Adrenal gland (tissue), 5 donors: ENCODE measurements around the gene OR13C5.

Experiments used
- POLR2A ChIP-seq, 2 donors: fragments of 450-650 bp; IDR thresholded peaks; one replicate each; pipeline ENCODE4 v1.6.1; 2017; ENCODE audit warnings: antibody characterized with exemption in 2 of 2, mild to moderate bottlenecking in 2 of 2, moderate library complexity in 1 of 2
- TF ChIP-seq, protein P1 (sequence below), 6 experiments: fragments of 450-650 bp in 4 of 6; fragments of 200-600 bp in 2 of 6; sonication (generic) in 1 of 6; IDR thresholded peaks; 1 replicate in 5 of 6; 2 replicates in 1 of 6; pipeline versions ENCODE4 v1.5.1 to v1.8.0; 2016 to 2021; ENCODE audit warnings: antibody characterized with exemption in 6 of 6, mild to moderate bottlenecking in 2 of 6, moderate library complexity in 1 of 6
- donor health status: DM: no; HTN: no; CAD: no.

DNA sequence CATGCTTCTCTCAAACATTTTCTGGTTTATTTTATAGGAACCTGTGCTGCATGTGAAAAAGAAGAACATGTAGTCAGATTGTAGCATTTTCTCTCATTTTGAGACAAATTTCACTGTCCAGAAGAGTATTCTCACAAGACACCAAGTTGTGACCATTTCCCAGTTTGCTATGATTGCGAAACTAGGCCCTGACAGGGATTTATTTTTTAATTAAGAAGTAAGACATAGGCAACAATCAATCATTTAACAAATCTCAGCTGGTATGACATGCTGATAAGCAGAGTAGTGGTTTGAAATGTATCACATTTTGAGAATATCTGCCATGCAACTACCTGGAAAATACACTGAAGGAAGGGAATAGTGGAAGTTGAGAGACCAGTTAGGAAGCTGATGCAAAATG lies 18.7 kb downstream of the OR13C5 start:
- TF ChIP-seq, protein P1, sequence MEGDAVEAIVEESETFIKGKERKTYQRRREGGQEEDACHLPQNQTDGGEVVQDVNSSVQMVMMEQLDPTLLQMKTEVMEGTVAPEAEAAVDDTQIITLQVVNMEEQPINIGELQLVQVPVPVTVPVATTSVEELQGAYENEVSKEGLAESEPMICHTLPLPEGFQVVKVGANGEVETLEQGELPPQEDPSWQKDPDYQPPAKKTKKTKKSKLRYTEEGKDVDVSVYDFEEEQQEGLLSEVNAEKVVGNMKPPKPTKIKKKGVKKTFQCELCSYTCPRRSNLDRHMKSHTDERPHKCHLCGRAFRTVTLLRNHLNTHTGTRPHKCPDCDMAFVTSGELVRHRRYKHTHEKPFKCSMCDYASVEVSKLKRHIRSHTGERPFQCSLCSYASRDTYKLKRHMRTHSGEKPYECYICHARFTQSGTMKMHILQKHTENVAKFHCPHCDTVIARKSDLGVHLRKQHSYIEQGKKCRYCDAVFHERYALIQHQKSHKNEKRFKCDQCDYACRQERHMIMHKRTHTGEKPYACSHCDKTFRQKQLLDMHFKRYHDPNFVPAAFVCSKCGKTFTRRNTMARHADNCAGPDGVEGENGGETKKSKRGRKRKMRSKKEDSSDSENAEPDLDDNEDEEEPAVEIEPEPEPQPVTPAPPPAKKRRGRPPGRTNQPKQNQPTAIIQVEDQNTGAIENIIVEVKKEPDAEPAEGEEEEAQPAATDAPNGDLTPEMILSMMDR (IDR thresholded peaks at IDR 0.05), result no peak
- no peak for TF ChIP-seq POLR2A (IDR thresholded peaks at IDR 0.05)
